Transverse colon (tissue), 4 donors: ENCODE measurements around the gene CRELD2. TPM values are rescaled to one million over a fixed set of nuclear protein-coding genes. Genes with fewer than 3 reads are reported as not detected.

Experiments
- DNase-seq: peaks from one replicate; pipeline ENCODE4 v3.0.0-alpha.2; 2019
- H3K27ac ChIP-seq, 4 donors: fragments of 200-600 bp; sonication (generic); 2 replicates each; pipeline ENCODE4 v1.5.1; 2016 to 2018; ENCODE audit warnings: inconsistent platforms in 4 of 4
- H3K27me3 ChIP-seq: fragments of 200-600 bp; sonication (generic); 2 replicates; pipeline ENCODE4 v1.5.1; 2017; ENCODE audit warnings: inconsistent platforms
- H3K36me3 ChIP-seq, 4 donors: fragments of 200-600 bp; sonication (generic); 2 replicates each; pipeline ENCODE4 v1.5.1; 2017 to 2019; ENCODE audit warnings: inconsistent platforms in 4 of 4
- H3K4me1 ChIP-seq, 4 donors: fragments of 200-600 bp; sonication (generic); 2 replicates each; pipeline ENCODE4 v1.5.1; 2017 to 2020; ENCODE audit warnings: inconsistent platforms in 4 of 4
- H3K4me3 ChIP-seq, 4 donors: fragments of 200-600 bp; sonication (generic); 1 replicate in 1 of 4; 2 replicates in 3 of 4; pipeline versions ENCODE4 v1.5.1 to v1.6.1; 2017 to 2019; ENCODE audit warnings: inconsistent platforms in 4 of 4
- H3K9me3 ChIP-seq, 2 donors: fragments of 200-600 bp; sonication (generic); 2 replicates each; pipeline ENCODE4 v1.5.1; 2017 to 2019; ENCODE audit warnings: inconsistent platforms in 2 of 2
- EP300 ChIP-seq: sonication (generic); formaldehyde crosslinking; IDR thresholded peaks from one replicate; pipeline ENCODE4 v1.6.1; 2017; ENCODE audit warnings: antibody characterized with exemption, low read depth
- POLR2A ChIP-seq: fragments of 450-650 bp; IDR thresholded peaks from one replicate; pipeline ENCODE4 v1.6.1; 2016; ENCODE audit warnings: antibody characterized with exemption, mild to moderate bottlenecking, moderate library complexity
- POLR2AphosphoS5 ChIP-seq, 3 donors: sonication (generic); formaldehyde crosslinking; IDR thresholded peaks; one replicate each; pipeline ENCODE4 v1.6.1; 2016; ENCODE audit warnings: antibody characterized with exemption in 3 of 3
- WGBS, 2 donors: methylation state at CpG; one replicate each; pipeline ENCODE4 v1.1.5; 2018; ENCODE audit warnings: low coverage in 1 of 2; 5-methylcytosine and 5-hydroxymethylcytosine counted together
- in situ Hi-C, 4 donors: fragments of 200-750 bp; cut with MboI; loops; one replicate each; pipeline versions ENCODE4 v1.15.0 to v1.15.1; 2017; ENCODE audit warnings: low sequenced_read_pairs in 3 of 4, low pct_ligation_motif_present in 1 of 4, low pct_unique_long_range_greater_than_20kb in 1 of 4
- intact Hi-C: fragments of 100-400 bp; cut with DNase I; formaldehyde crosslinking; loops from one replicate; pipeline ENCODE4 v1.15.1; 2023; ENCODE audit warnings: low total_unique reads
- total RNA-seq, 4 donors: library from RNA; depleted of rRNA; stranded (reverse); fragments of >200 nt; gene quantifications; one replicate each; pipeline ENCODE4 v1.1.0, GENCODE V29; 2016
- TF ChIP-seq, protein P1 (sequence below), 5 experiments: fragments of 200-600 bp in 3 of 5; fragments of 450-650 bp in 2 of 5; sonication (generic) in 3 of 5; IDR thresholded peaks; 1 replicate in 2 of 5; 2 replicates in 3 of 5; pipeline ENCODE4 v1.5.1; 2016 to 2017; ENCODE audit warnings: antibody characterized with exemption in 5 of 5, inconsistent platforms in 3 of 5, mild to moderate bottlenecking in 2 of 5, moderate library complexity in 1 of 5

Gene CRELD2
- total RNA-seq, 4 donors from 2014 or later, result 31.0 to 37.9 (median 36.4) TPM

DNA sequence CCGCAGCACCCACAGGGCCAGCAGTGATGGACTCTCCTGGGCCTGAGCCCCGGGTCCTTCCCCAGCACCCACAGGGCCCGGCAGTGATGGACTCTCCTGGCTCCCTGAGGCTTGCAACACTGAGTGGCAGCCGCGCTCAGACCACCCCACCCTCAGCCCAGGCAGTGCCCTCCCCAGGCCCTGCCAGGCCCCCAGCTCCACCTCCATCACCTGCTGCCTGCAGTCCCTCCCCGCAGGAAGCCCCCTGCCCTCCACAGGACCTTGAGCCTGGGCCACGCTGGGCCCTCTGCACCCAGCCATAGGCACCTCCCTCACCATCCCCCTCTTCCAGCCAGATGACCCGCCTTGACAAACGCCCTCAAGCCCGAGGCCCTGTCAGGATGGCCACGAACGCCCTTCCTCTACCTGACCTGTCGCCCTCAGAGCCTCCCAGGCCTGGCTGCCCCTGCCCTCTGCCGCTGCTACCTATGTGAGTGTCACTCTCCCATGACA is 11.6 kb upstream of the CRELD2 start:
- in situ Hi-C loops, result no loop called here
- Histone ChIP-seq H3K27ac (no peak overlapping the region), H3K4me1 (no peaks in the 10 kb centered on the region), H3K36me3 (peaks cover 0 to 21% (median 11%) of the 10 kb centered on the region in 4 donors), H3K9me3 (no peaks in the 10 kb centered on the region), H3K27me3 (no peaks in the 10 kb centered on the region), H3K4me3 (no peak overlapping the region)
- DNase-seq, result no peak
- no peak for TF ChIP-seq POLR2AphosphoS5 (IDR thresholded peaks at IDR 0.05)
- TF ChIP-seq POLR2A, result no peak
- TF ChIP-seq, protein P1, sequence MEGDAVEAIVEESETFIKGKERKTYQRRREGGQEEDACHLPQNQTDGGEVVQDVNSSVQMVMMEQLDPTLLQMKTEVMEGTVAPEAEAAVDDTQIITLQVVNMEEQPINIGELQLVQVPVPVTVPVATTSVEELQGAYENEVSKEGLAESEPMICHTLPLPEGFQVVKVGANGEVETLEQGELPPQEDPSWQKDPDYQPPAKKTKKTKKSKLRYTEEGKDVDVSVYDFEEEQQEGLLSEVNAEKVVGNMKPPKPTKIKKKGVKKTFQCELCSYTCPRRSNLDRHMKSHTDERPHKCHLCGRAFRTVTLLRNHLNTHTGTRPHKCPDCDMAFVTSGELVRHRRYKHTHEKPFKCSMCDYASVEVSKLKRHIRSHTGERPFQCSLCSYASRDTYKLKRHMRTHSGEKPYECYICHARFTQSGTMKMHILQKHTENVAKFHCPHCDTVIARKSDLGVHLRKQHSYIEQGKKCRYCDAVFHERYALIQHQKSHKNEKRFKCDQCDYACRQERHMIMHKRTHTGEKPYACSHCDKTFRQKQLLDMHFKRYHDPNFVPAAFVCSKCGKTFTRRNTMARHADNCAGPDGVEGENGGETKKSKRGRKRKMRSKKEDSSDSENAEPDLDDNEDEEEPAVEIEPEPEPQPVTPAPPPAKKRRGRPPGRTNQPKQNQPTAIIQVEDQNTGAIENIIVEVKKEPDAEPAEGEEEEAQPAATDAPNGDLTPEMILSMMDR (IDR thresholded peaks at IDR 0.05), result no peak
- TF ChIP-seq EP300, result no peak
- 91% methylated on average over 14 of the region's 14 CpGs; no CpG with 5 or more reads in 1 of the 2 donors for WGBS, 2 donors
- intact Hi-C loops, result no loop called here

DNA sequence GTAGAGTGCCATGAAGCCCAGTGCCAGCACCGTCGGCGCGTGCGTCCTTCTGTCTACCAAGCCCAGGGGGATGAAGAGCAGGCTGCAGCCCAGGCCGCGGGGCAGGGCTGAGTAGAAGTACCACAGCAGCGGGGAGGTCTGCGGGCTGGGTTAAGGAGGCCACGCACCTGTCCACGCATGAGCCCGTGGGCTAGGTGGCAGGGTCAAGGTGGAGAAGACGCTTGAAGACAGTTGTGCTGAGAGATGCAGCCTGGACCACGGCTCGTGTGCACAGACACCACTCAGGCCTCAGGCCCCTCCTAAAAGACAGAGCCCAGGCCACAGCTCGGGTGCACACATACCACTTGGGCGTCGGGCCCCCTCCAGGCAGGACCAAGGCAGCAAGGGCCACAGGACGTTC is 10.6 kb upstream of the CRELD2 start:
- Histone ChIP-seq H3K9me3 (no peaks in the 10 kb centered on the region), H3K27ac (no peak overlapping the region), H3K36me3 (peaks cover 0 to 19% (median 11%) of the 10 kb centered on the region in 4 donors), H3K4me1 (no peaks in the 10 kb centered on the region), H3K27me3 (no peaks in the 10 kb centered on the region), H3K4me3 (no peak overlapping the region)
- in situ Hi-C loops (no loop called here), intact Hi-C loops (no loop called here)
- WGBS, 2 donors, result 92% methylated on average over 5 to 19 of the region's 19 CpGs
- TF ChIP-seq POLR2AphosphoS5 (IDR thresholded peaks at IDR 0.05) (no peak), EP300 (no peak), POLR2A (no peak)
- TF ChIP-seq, protein P1 (IDR thresholded peaks at IDR 0.05), result no peak
- DNase-seq, result no peak

DNA sequence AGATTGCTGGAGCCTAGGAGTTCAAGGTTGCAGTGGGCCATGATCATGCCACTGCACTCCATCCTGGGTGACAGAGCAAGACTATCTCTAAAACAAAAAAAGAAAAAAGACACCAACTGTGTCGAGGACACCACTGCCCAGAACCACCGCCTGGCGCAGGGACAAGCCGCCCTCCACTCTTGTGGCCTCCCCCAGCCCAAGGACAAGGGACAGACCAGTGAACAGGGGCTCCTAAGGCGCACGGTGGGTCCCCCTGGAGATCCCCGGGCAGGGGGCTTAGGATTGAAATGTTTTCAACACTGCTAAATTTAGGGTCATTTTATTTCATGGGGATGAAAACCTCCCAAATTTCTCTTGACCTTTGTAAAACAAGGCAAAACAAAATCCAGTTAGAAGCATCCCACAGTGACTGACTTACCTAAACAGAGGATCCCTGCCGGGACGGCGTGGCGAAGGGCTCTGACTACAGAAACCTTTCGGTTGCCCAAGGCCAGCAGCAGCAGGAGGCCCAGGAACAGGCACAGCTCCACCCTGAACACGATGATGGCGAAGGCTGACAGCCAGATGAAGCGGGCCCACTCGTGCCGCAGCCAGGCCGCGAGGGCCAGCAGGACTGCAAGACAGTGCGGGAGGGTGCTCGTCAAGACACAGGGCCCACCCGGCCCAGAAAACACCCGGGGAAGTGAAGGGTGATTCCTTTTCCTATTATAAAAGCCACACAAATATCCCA is 8.8 kb upstream of the CRELD2 start:
- intact Hi-C loops (no loop called here), in situ Hi-C loops (loop anchor here in 1 of 4 donors (10.0 kb wide), 1 partner anchor 135 kb away; no protein-coding TSS in a partner anchor)
- no peak overlapping the region for H3K27ac ChIP-seq
- no peak overlapping the region for H3K4me3 ChIP-seq
- no peaks in the 10 kb centered on the region for H3K27me3 ChIP-seq
- TF ChIP-seq, protein P1 (IDR thresholded peaks at IDR 0.05), result no peak
- TF ChIP-seq EP300 (no peak), POLR2AphosphoS5 (IDR thresholded peaks at IDR 0.05) (no peak)
- peaks cover 0 to 12% (median 5%) of the 10 kb centered on the region in 4 donors for H3K36me3 ChIP-seq
- DNase-seq, result no peak
- no peaks in the 10 kb centered on the region for H3K4me1 ChIP-seq
- no peaks in the 10 kb centered on the region for H3K9me3 ChIP-seq
- 95% methylated on average over 23 of the region's 23 CpGs; no CpG with 5 or more reads in 1 of the 2 donors for WGBS, 2 donors

DNA sequence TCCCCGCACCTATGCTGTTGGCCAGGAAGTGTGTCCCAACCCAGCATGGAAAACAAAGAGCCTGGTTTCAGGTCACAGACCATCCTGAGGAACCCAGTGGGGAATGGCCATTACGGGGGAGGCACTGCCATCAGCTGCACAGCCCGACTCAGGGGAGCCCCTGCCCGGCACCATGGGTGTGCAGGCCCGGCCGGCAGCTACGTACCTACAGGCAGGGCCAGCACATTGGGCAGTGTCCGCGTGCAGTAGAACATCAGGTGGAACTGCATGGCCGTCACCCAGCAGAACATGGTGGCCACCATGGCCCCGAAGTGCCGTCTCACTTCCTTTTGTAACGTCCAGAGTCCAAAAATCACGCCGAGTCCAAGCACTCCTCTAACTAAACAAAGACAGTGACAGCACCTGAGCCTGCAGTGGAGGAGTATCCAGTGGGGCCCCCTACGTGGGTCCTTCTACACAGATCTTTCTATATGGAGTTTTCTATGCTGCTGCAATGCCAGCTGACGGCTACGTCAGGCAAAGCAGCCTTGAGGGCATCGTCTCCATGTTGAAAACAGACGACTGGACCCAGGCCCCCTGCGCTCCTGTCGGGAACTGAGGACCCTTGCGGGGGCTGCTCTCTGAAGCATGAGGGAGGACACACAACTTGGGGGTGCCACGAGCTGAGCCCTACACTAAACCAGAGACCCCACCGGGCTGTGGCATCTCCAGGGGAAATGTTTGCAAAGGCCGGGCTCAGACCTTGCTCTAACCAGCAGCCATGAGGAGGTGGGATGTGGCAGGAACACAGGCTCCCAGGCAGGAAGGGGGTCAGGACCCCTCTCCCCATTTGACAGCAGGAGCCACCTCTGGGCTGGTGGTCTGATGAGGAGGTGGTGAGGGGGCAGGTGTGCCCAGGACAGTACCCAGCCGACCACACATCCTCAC is 7.9 kb upstream of the CRELD2 start:
- intact Hi-C loops (no loop called here), in situ Hi-C loops (loop anchor here in 1 of 4 donors (10.0 kb wide), 1 partner anchor 136 kb away; no protein-coding TSS in a partner anchor)
- Histone ChIP-seq H3K27me3 (no peaks in the 10 kb centered on the region), H3K36me3 (peaks cover 0 to 12% (median 5%) of the 10 kb centered on the region in 4 donors), H3K4me3 (no peak overlapping the region), H3K9me3 (no peaks in the 10 kb centered on the region), H3K4me1 (no peaks in the 10 kb centered on the region), H3K27ac (no peak overlapping the region)
- TF ChIP-seq POLR2A, result no peak
- no peak for TF ChIP-seq EP300
- TF ChIP-seq, protein P1 (IDR thresholded peaks at IDR 0.05), result no peak
- TF ChIP-seq POLR2AphosphoS5 (IDR thresholded peaks at IDR 0.05), result no peak
- DNase-seq, result no peak
- 93% methylated on average over 27 of the region's 27 CpGs; no CpG with 5 or more reads in 1 of the 2 donors for WGBS, 2 donors
